WERI-Rb-1 (cell line): ENCODE measurements around the gene IFRD2.

ENCODE experiments used
- DNase-seq: peaks from one replicate; pipeline ENCODE4 v3.0.0-alpha.2; 2020
- H3K27ac ChIP-seq: fragments of 250-450 bp; sonication (Bioruptor Pico); 2 replicates; pipeline ENCODE4 v1.5.1; 2020; ENCODE audit warnings: mild to moderate bottlenecking, moderate library complexity
- H3K27me3 ChIP-seq: fragments of 250-450 bp; sonication (Bioruptor Pico); 2 replicates; pipeline ENCODE4 v1.5.1; 2021; ENCODE audit warnings: mild to moderate bottlenecking, low read depth, moderate library complexity; ENCODE audit not compliant: insufficient read depth, severe bottlenecking
- H3K36me3 ChIP-seq: fragments of 250-450 bp; sonication (Bioruptor Pico); 2 replicates; pipeline ENCODE4 v1.5.1; 2020; ENCODE audit warnings: mild to moderate bottlenecking, moderate library complexity
- H3K4me3 ChIP-seq: 2 replicates; pipeline ENCODE4 v1.5.1; 2011; ENCODE audit warnings: low read depth, mild to moderate bottlenecking, control low read depth, low read length
- H3K9me3 ChIP-seq: fragments of 250-450 bp; sonication (Bioruptor Pico); 2 replicates; pipeline ENCODE4 v1.5.1; 2021; ENCODE audit warnings: mild to moderate bottlenecking, moderate library complexity; ENCODE audit not compliant: severe bottlenecking
- CTCF ChIP-seq: IDR thresholded peaks from 2 replicates; pipeline ENCODE4 v1.5.1; 2011; ENCODE audit warnings: low read depth, mild to moderate bottlenecking, control low read depth, inconsistent platforms, low read length

Gene IFRD2

GRCh38 chr3:50319181-50319893 lies 27.1 kb upstream of the IFRD2 start:
- Histone ChIP-seq H3K36me3 (peaks cover 41% of the 10 kb centered on the region), H3K4me3 (no peak overlapping the region), H3K27ac (no peak overlapping the region), H3K9me3 (no peaks in the 10 kb centered on the region), H3K27me3 (no peaks in the 10 kb centered on the region)
- no peak for TF ChIP-seq CTCF
- no peak for DNase-seq

- peaks cover 40% of the 10 kb centered on the region for H3K36me3 ChIP-seq
- no peak overlapping the region for H3K4me3 ChIP-seq
Observed at GRCh38 chr3:50318615-50319014, 26.4 kb upstream of the IFRD2 start.

GRCh38 chr3:50318163-50318562 lies 25.9 kb upstream of the IFRD2 start:
- TF ChIP-seq CTCF, result no peak
- no peak overlapping the region for H3K4me3 ChIP-seq
- H3K27me3 ChIP-seq, result no peaks in the 10 kb centered on the region
- H3K27ac ChIP-seq, result no peak overlapping the region
- DNase-seq, result no peak
- H3K36me3 ChIP-seq, result peaks cover 37% of the 10 kb centered on the region
- H3K9me3 ChIP-seq, result no peaks in the 10 kb centered on the region

More at GRCh38 chr3:50318615-50319014, 26.4 kb upstream of the IFRD2 start:
- H3K27me3 ChIP-seq, result no peaks in the 10 kb centered on the region
- no peak overlapping the region for H3K27ac ChIP-seq
- no peak for DNase-seq
- H3K9me3 ChIP-seq, result no peaks in the 10 kb centered on the region
- no peak for TF ChIP-seq CTCF

- no peak for TF ChIP-seq CTCF
- no peaks in the 10 kb centered on the region for H3K9me3 ChIP-seq
- H3K27ac ChIP-seq, result no peak overlapping the region
- no peaks in the 10 kb centered on the region for H3K27me3 ChIP-seq
- peaks cover 37% of the 10 kb centered on the region for H3K36me3 ChIP-seq
- H3K4me3 ChIP-seq, result no peak overlapping the region
- DNase-seq, result no peak
Observed at GRCh38 chr3:50317300-50317699, 25.1 kb upstream of the IFRD2 start.

GRCh38 chr3:50316657-50317242 lies 24.5 kb upstream of the IFRD2 start:
- no peak for TF ChIP-seq CTCF
- Histone ChIP-seq H3K27ac (no peak overlapping the region), H3K4me3 (no peak overlapping the region), H3K27me3 (no peaks in the 10 kb centered on the region), H3K36me3 (peaks cover 37% of the 10 kb centered on the region), H3K9me3 (no peaks in the 10 kb centered on the region)
- no peak for DNase-seq
